ENCODE data around the gene WWOX. TPM values are rescaled to one million over a fixed set of nuclear protein-coding genes. Genes with fewer than 3 reads are reported as not detected.

The WWOX gene
- total RNA-seq, 1 experiment from 2014 or later = 35.6 TPM

GRCh38 chr16:78069913-78070312 is 29.5 kb upstream of the WWOX start:
- H3K4me2 ChIP-seq = no peak overlapping the region
- no peaks in the 10 kb centered on the region for H3K4me1 ChIP-seq (replicated peaks; ENCODE audit: insufficient read depth)
- no peaks in the 10 kb centered on the region for H3K9me2 ChIP-seq (ENCODE audit: insufficient read depth)
- no TSS peak for BruUV-seq (replicated peaks)
- no peaks in the 10 kb centered on the region for H3K79me2 ChIP-seq (ENCODE audit: low read depth)
- no peak for TF ChIP-seq EZH2 (IDR thresholded peaks at IDR 0.05; ENCODE audit: low read depth)
- TF ChIP-seq, protein P1, sequence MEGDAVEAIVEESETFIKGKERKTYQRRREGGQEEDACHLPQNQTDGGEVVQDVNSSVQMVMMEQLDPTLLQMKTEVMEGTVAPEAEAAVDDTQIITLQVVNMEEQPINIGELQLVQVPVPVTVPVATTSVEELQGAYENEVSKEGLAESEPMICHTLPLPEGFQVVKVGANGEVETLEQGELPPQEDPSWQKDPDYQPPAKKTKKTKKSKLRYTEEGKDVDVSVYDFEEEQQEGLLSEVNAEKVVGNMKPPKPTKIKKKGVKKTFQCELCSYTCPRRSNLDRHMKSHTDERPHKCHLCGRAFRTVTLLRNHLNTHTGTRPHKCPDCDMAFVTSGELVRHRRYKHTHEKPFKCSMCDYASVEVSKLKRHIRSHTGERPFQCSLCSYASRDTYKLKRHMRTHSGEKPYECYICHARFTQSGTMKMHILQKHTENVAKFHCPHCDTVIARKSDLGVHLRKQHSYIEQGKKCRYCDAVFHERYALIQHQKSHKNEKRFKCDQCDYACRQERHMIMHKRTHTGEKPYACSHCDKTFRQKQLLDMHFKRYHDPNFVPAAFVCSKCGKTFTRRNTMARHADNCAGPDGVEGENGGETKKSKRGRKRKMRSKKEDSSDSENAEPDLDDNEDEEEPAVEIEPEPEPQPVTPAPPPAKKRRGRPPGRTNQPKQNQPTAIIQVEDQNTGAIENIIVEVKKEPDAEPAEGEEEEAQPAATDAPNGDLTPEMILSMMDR (conservative IDR thresholded peaks at IDR 0.05) = no peak
- H3F3A ChIP-seq (ENCODE audit: insufficient read depth, low read depth) = no peaks in the 10 kb centered on the region
- H4K20me1 ChIP-seq (ENCODE audit: insufficient read depth) = no peaks in the 10 kb centered on the region
- POLR2A ChIA-PET (ENCODE audit: unreplicated experiment) = no interaction called here
- no peak overlapping the region for H3K27ac ChIP-seq
- no peak overlapping the region for H3K4me3 ChIP-seq
- H3K27me3 ChIP-seq (ENCODE audit: insufficient read depth, low read depth) = peaks cover 71% of the 10 kb centered on the region
- no peak for DNase-seq
- no peaks in the 10 kb centered on the region for H3K9me3 ChIP-seq (ENCODE audit: insufficient read depth, low read depth)
- CTCF ChIA-PET = no interaction called here
- H3K36me3 ChIP-seq (ENCODE audit: low read depth) = no peaks in the 10 kb centered on the region
- intact Hi-C loops (cut with micrococcal nuclease; ENCODE audit: unreplicated experiment) = no loop called here
- H2AFZ ChIP-seq = no peak overlapping the region

GRCh38 chr16:78072275-78072674 is 27.2 kb upstream of the WWOX start:
- no peak for DNase-seq
- POLR2A ChIA-PET (ENCODE audit: unreplicated experiment) = no interaction called here

GRCh38 chr16:78075800-78076199 is 23.7 kb upstream of the WWOX start:
- Histone ChIP-seq H3K36me3 (ENCODE audit: low read depth) (no peaks in the 10 kb centered on the region), H3K9me3 (ENCODE audit: insufficient read depth, low read depth) (no peaks in the 10 kb centered on the region), H3K4me3 (no peak overlapping the region), H3K27ac (no peak overlapping the region), H2AFZ (no peak overlapping the region), H4K20me1 (ENCODE audit: insufficient read depth) (no peaks in the 10 kb centered on the region), H3F3A (ENCODE audit: insufficient read depth, low read depth) (no peaks in the 10 kb centered on the region), H3K27me3 (ENCODE audit: insufficient read depth, low read depth) (peaks cover 80% of the 10 kb centered on the region), H3K9me2 (ENCODE audit: insufficient read depth) (no peaks in the 10 kb centered on the region), H3K4me1 (replicated peaks; ENCODE audit: insufficient read depth) (no peaks in the 10 kb centered on the region), H3K4me2 (no peak overlapping the region), H3K79me2 (ENCODE audit: low read depth) (no peaks in the 10 kb centered on the region)
- ChIA-PET POLR2A (ENCODE audit: unreplicated experiment) (no interaction called here), CTCF (no interaction called here)
- DNase-seq = no peak
- intact Hi-C loops (cut with micrococcal nuclease; ENCODE audit: unreplicated experiment) = no loop called here
- TF ChIP-seq, protein P1 (conservative IDR thresholded peaks at IDR 0.05) = no peak
- no peak for TF ChIP-seq EZH2 (IDR thresholded peaks at IDR 0.05; ENCODE audit: low read depth)
- BruUV-seq (replicated peaks) = no TSS peak

More at GRCh38 chr16:78072275-78072674, 27.2 kb upstream of the WWOX start:
- H3K36me3 ChIP-seq (ENCODE audit: low read depth) = no peaks in the 10 kb centered on the region
- H3K4me2 ChIP-seq = no peak overlapping the region
- H3K9me3 ChIP-seq (ENCODE audit: insufficient read depth, low read depth) = no peaks in the 10 kb centered on the region
- H3K27ac ChIP-seq = no peak overlapping the region
- BruUV-seq (replicated peaks) = no TSS peak
- peaks cover 71% of the 10 kb centered on the region for H3K27me3 ChIP-seq (ENCODE audit: insufficient read depth, low read depth)
- H4K20me1 ChIP-seq (ENCODE audit: insufficient read depth) = no peaks in the 10 kb centered on the region
- H3K79me2 ChIP-seq (ENCODE audit: low read depth) = no peaks in the 10 kb centered on the region
- TF ChIP-seq EZH2 (IDR thresholded peaks at IDR 0.05; ENCODE audit: low read depth) = no peak
- TF ChIP-seq, protein P1 (conservative IDR thresholded peaks at IDR 0.05) = no peak
- CTCF ChIA-PET = no interaction called here
- H3F3A ChIP-seq (ENCODE audit: insufficient read depth, low read depth) = no peaks in the 10 kb centered on the region
- H3K9me2 ChIP-seq (ENCODE audit: insufficient read depth) = no peaks in the 10 kb centered on the region
- no peak overlapping the region for H2AFZ ChIP-seq
- H3K4me3 ChIP-seq = no peak overlapping the region
- intact Hi-C loops (cut with micrococcal nuclease; ENCODE audit: unreplicated experiment) = no loop called here
- no peaks in the 10 kb centered on the region for H3K4me1 ChIP-seq (replicated peaks; ENCODE audit: insufficient read depth)

Data from PC-9 (cell line).